CD14-positive monocyte (primary cell): ENCODE data around the gene DLEC1. TPM values are rescaled to one million over a fixed set of nuclear protein-coding genes. Genes with fewer than 3 reads are reported as not detected.

Experiments used
- DNase-seq, 3 donors: peaks; one replicate each; pipeline ENCODE4 v3.0.0-alpha.2; 2011 to 2022
- H2AFZ ChIP-seq: 2 replicates; pipeline ENCODE4 v1.6.0; 2012; ENCODE audit warnings: mild to moderate bottlenecking, low read depth, low read length, inconsistent platforms; ENCODE audit not compliant: insufficient read depth, poor library complexity, severe bottlenecking
- H3K27ac ChIP-seq, 2 donors: 1 replicate in 1 of 2; 2 replicates in 1 of 2; pipeline ENCODE4 v1.5.1; 2012 to 2013; ENCODE audit warnings: low read length in 2 of 2, control low read depth in 1 of 2, inconsistent platforms in 1 of 2, low read depth in 1 of 2, mild to moderate bottlenecking in 1 of 2
- H3K27me3 ChIP-seq, 2 donors: one replicate each; pipeline versions ENCODE4 v1.6.0 to v1.6.1; 2011 to 2013; ENCODE audit warnings: low read length in 2 of 2; ENCODE audit not compliant: control insufficient read depth in 2 of 2, insufficient read depth in 2 of 2
- H3K36me3 ChIP-seq, 2 donors: replicated peaks in 1 of 2; 1 replicate in 1 of 2; 2 replicates in 1 of 2; pipeline versions ENCODE4 v1.5.1 to v1.6.1; 2012 to 2013; ENCODE audit warnings: low read length in 2 of 2, control low read depth in 1 of 2, inconsistent platforms in 1 of 2, mild to moderate bottlenecking in 1 of 2; ENCODE audit not compliant: insufficient read depth in 2 of 2, control insufficient read depth in 1 of 2
- H3K4me1 ChIP-seq, 2 donors: 1 replicate in 1 of 2; 2 replicates in 1 of 2; pipeline versions ENCODE4 v1.5.1 to v1.6.1; 2012 to 2013; ENCODE audit warnings: low read length in 2 of 2, control low read depth in 1 of 2, inconsistent platforms in 1 of 2, mild to moderate bottlenecking in 1 of 2, moderate library complexity in 1 of 2; ENCODE audit not compliant: insufficient read depth in 2 of 2, control insufficient read depth in 1 of 2
- H3K4me2 ChIP-seq: replicated peaks from 2 replicates; pipeline ENCODE3; 2012; ENCODE audit warnings: low read length, moderate library complexity, mild to moderate bottlenecking; ENCODE audit not compliant: poor library complexity, severe bottlenecking; ENCODE audit errors: extremely low read depth
- H3K4me3 ChIP-seq, 3 experiments: fragments of 200-600 bp in 1 of 3; sonication (generic) in 1 of 3; replicated peaks in 1 of 3; 1 replicate in 2 of 3; 2 replicates in 1 of 3; pipeline ENCODE4 v1.5.1; 2011 to 2013; ENCODE audit warnings: low read length in 3 of 3, mild to moderate bottlenecking in 3 of 3, control low read depth in 2 of 3, low read depth in 2 of 3, inconsistent platforms in 1 of 3, moderate library complexity in 1 of 3
- H3K79me2 ChIP-seq: 2 replicates; pipeline ENCODE4 v1.6.0; 2012; ENCODE audit warnings: mild to moderate bottlenecking, control low read depth, inconsistent platforms, low read length, moderate library complexity; ENCODE audit not compliant: insufficient read depth
- H3K9ac ChIP-seq: 2 replicates; pipeline ENCODE4 v1.6.0; 2017; ENCODE audit warnings: low read length, mild to moderate bottlenecking; ENCODE audit not compliant: insufficient read depth, poor library complexity, severe bottlenecking
- H3K9me3 ChIP-seq, 2 donors: replicated peaks in 1 of 2; 1 replicate in 1 of 2; 2 replicates in 1 of 2; pipeline versions ENCODE4 v1.5.1 to v1.6.1; 2012 to 2013; ENCODE audit warnings: low read length in 2 of 2, control low read depth in 1 of 2; ENCODE audit not compliant: control insufficient read depth in 1 of 2, insufficient read depth in 1 of 2
- H4K20me1 ChIP-seq: 2 replicates; pipeline ENCODE4 v1.6.0; 2012; ENCODE audit warnings: mild to moderate bottlenecking, low read length, control low read depth, moderate library complexity; ENCODE audit not compliant: insufficient read depth
- H3K27ac Mint-ChIP-seq, 7 donors: one replicate each; pipeline ENCODE4 v1.8.0; 2020; ENCODE audit warnings: mild to moderate bottlenecking in 7 of 7, mixed read lengths in 7 of 7, moderate library complexity in 6 of 7, inconsistent platforms in 2 of 7
- H3K27me3 Mint-ChIP-seq, 3 donors: one replicate each; pipeline ENCODE4 v1.8.0; 2021 to 2022; ENCODE audit warnings: low read depth in 3 of 3, mild to moderate bottlenecking in 3 of 3, mixed read lengths in 3 of 3, moderate library complexity in 3 of 3, inconsistent platforms in 1 of 3
- H3K36me3 Mint-ChIP-seq, 2 donors: one replicate each; pipeline ENCODE4 v1.8.0; 2020; ENCODE audit warnings: mixed read lengths in 2 of 2, inconsistent platforms in 1 of 2, mild to moderate bottlenecking in 1 of 2
- H3K4me1 Mint-ChIP-seq: one replicate; pipeline ENCODE4 v1.8.0; 2020; ENCODE audit warnings: mild to moderate bottlenecking, mixed read lengths
- H3K4me3 Mint-ChIP-seq, 2 donors: one replicate each; pipeline ENCODE4 v1.8.0; 2020; ENCODE audit warnings: mild to moderate bottlenecking in 2 of 2, mixed read lengths in 2 of 2, moderate library complexity in 1 of 2
- H3K9me3 Mint-ChIP-seq, 7 donors: one replicate each; pipeline ENCODE4 v1.8.0; 2020 to 2022; ENCODE audit warnings: mixed read lengths in 7 of 7, mild to moderate bottlenecking in 6 of 7, moderate library complexity in 6 of 7, inconsistent platforms in 2 of 7
- CTCF ChIP-seq: fragments of 200-600 bp; IDR thresholded peaks from one replicate; pipeline ENCODE4 v1.8.0; 2022; ENCODE audit warnings: antibody characterized with exemption, mild to moderate bottlenecking
- WGBS: methylation state at CpG from one replicate; pipeline ENCODE4 v1.1.5; 2013; ENCODE audit warnings: missing lambda C conversion rate; ENCODE audit not compliant: insufficient coverage; 5-methylcytosine and 5-hydroxymethylcytosine counted together
- intact Hi-C, 2 donors: fragments of 100-400 bp; cut with micrococcal nuclease; formaldehyde crosslinking; loops; one replicate each; pipeline versions ENCODE4 v1.15.0 to v1.15.1; 2023
- polyA plus RNA-seq, 3 donors: library from polyadenylated mRNA; depleted of rRNA in 1 of 3; unstranded in 2 of 3; stranded (reverse) in 1 of 3; fragments of 300-500 nt in 2 of 3; fragments of >200 nt in 1 of 3; fragmentation: Illumina TruSeq in 2 of 3; gene quantifications; 1 replicate in 2 of 3; 2 replicates in 1 of 3; pipeline ENCODE4 v1.2.3, GENCODE V29; 2012 to 2021

The DLEC1 gene
- polyA plus RNA-seq, 3 donors = 0.11 to 0.81 (median 0.14) TPM

DNA sequence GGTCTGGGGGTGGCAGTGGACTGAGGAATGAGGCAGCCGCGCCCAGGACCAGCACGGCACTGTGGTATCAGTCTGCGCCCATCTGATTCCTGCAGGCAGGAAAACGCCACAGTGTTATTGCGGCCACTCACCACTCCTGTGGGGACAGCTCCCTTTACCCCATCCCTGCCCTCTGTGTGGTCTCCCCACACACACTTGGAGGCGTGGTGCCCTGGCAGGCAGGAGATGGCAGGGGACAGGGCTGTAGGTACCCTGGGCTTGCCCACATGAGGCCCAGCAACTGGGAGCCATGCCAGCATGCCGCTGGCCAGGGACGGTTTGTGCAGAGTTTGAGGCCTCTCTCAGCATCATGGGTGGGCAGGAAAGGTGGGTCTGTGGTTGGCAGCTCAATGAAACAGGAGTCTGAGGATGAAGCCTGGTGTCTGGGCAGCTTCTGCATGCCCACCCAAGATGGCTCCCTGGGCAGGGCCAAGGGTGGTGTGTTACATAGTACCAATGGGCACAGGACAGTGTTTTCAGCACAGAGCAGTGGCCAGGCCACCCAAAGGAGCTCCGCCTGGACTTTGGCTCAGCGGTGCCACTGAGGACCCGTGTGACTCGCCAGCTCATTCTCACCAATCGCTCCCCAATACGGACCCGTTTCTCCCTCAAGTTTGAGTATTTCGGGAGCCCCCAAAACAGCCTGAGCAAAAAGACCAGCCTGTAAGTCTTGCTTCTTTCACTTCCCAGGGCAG is 70.7 kb downstream of the DLEC1 start:
- Histone ChIP-seq H4K20me1 (no peaks in the 10 kb centered on the region), H2AFZ (no peak overlapping the region), H3K4me1 (peaks cover 35 to 44% of the 10 kb centered on the region in 2 donors), H3K9ac (no peak overlapping the region), H3K4me3 (no peak overlapping the region), H3K4me2 (no peak overlapping the region), H3K27me3 (no peaks in the 10 kb centered on the region), H3K79me2 (no peaks in the 10 kb centered on the region), H3K36me3 (no peaks in the 10 kb centered on the region), H3K27ac (no peak overlapping the region), H3K9me3 (no peaks in the 10 kb centered on the region)
- no peak for DNase-seq
- peaks cover 2 to 5% of the 10 kb centered on the region in 2 donors for H3K36me3 Mint-ChIP-seq
- 82% methylated on average over 11 of the region's 17 CpGs for WGBS
- H3K27ac Mint-ChIP-seq = no peak overlapping the region
- H3K4me1 Mint-ChIP-seq = peaks cover 42% of the 10 kb centered on the region
- intact Hi-C loops = loop anchor here in 1 of 2 donors (10.0 kb wide), 1 partner anchor 135 kb away; no protein-coding TSS in a partner anchor
- H3K9me3 Mint-ChIP-seq = peaks cover 0 to 9% (median 4%) of the 10 kb centered on the region in 7 donors
- H3K27me3 Mint-ChIP-seq = peaks cover 1 to 6% (median 1%) of the 10 kb centered on the region in 3 donors
- TF ChIP-seq CTCF = no peak
- no peak overlapping the region for H3K4me3 Mint-ChIP-seq

GRCh38 chr3:38110314-38111050 is 71.5 kb downstream of the DLEC1 start:
- Histone ChIP-seq H2AFZ (no peak overlapping the region), H3K4me3 (no peak overlapping the region), H3K36me3 (no peaks in the 10 kb centered on the region), H4K20me1 (no peaks in the 10 kb centered on the region), H3K79me2 (no peaks in the 10 kb centered on the region), H3K4me2 (no peak overlapping the region), H3K27ac (no peak overlapping the region), H3K4me1 (peaks cover 35 to 44% of the 10 kb centered on the region in 2 donors), H3K27me3 (no peaks in the 10 kb centered on the region), H3K9me3 (no peaks in the 10 kb centered on the region), H3K9ac (no peak overlapping the region)
- no peak for TF ChIP-seq CTCF
- Mint-ChIP-seq H3K27ac (peak overlapping the region in 1 of 7 donors; percentile 58), H3K27me3 (peaks cover 1 to 9% (median 3%) of the 10 kb centered on the region in 3 donors), H3K4me3 (no peak overlapping the region), H3K4me1 (peaks cover 46% of the 10 kb centered on the region), H3K9me3 (peaks cover 0 to 3% (median 3%) of the 10 kb centered on the region in 7 donors), H3K36me3 (peaks cover 2 to 5% of the 10 kb centered on the region in 2 donors)
- 93% methylated on average over 5 of the region's 6 CpGs for WGBS
- intact Hi-C loops = loop anchor here in 1 of 2 donors (10.0 kb wide), 1 partner anchor 136 kb away; no protein-coding TSS in a partner anchor
- DNase-seq = no peak
